A549 treated with Hydrocortisone at 1 μM for 4 hours (cell line): ENCODE data around the gene PHTF1. TPM values are rescaled to one million over a fixed set of nuclear protein-coding genes. Genes with fewer than 3 reads are reported as not detected.

Experiments used
- total RNA-seq: library from RNA; stranded (reverse); fragments of 200-300 nt; extraction: Qiagen RNA extraction; gene quantifications from 5 replicates; pipeline ENCODE4 v1.2.3, GENCODE V29; 2022

The PHTF1 gene
- 11.7 to 14.6 TPM (median 12.8 TPM) in 5 replicates for total RNA-seq

GRCh38 chr1:113759333-113760101 lies at the start of gene PHTF1:
Gene PHTF1, minus strand, starts transcription at chr1:113759486. Its CDS starts 783 bp downstream, at chr1:113758703.

Other genes with a start within 250 kb of the PHTF1 start
- gene RSBN1, start 53.0 kb upstream of the PHTF1 start, total RNA-seq, result 2.9 to 4.7 TPM (median 3.5 TPM) in 5 replicates
- gene PTPN22, start 112.2 kb upstream of the PHTF1 start, total RNA-seq, result not detected in 5 replicates
- 0.52 to 0.73 TPM (median 0.61 TPM) in 5 replicates for gene BCL2L15, start 128.1 kb upstream of the PHTF1 start, total RNA-seq
- gene AP4B1, start 145.3 kb upstream of the PHTF1 start, total RNA-seq, result 7.5 to 9.7 TPM (median 9.0 TPM) in 5 replicates
- gene DCLRE1B, start 145.8 kb upstream of the PHTF1 start, total RNA-seq, result 8.2 to 11.1 TPM (median 8.6 TPM) in 5 replicates
- 13.4 to 16.6 TPM (median 15.2 TPM) in 5 replicates for gene HIPK1, start 169.8 kb upstream of the PHTF1 start, total RNA-seq
- gene OLFML3, start 220.0 kb upstream of the PHTF1 start, total RNA-seq, result 3.8 to 4.3 TPM (median 4.0 TPM) in 5 replicates